Mesothelial cell of epicardium (in vitro differentiated cells): ENCODE data around the gene ARHGEF37. TPM values are rescaled to one million over a fixed set of nuclear protein-coding genes. Genes with fewer than 3 reads are reported as not detected.

Source experiments
- DNase-seq, 2 experiments: peaks; one replicate each; pipeline ENCODE4 v3.0.0; 2021; ENCODE audit warnings: low spot score in 2 of 2; ENCODE audit not compliant: unreplicated experiment in 2 of 2
- H3K27ac Mint-ChIP-seq: 2 replicates; pipeline ENCODE4 v1.8.0; 2021; ENCODE audit warnings: mixed read lengths
- H3K27me3 Mint-ChIP-seq: 2 replicates; pipeline ENCODE4 v1.8.0; 2021; ENCODE audit warnings: low read depth, mixed read lengths
- H3K36me3 Mint-ChIP-seq: 2 replicates; pipeline ENCODE4 v1.8.0; 2021; ENCODE audit warnings: mixed read lengths
- H3K4me1 Mint-ChIP-seq: 2 replicates; pipeline ENCODE4 v1.8.0; 2021; ENCODE audit warnings: mixed read lengths
- H3K4me3 Mint-ChIP-seq: 2 replicates; pipeline ENCODE4 v1.8.0; 2021; ENCODE audit warnings: mild to moderate bottlenecking, moderate library complexity, mixed read lengths
- H3K9me3 Mint-ChIP-seq: 2 replicates; pipeline ENCODE4 v1.8.0; 2021; ENCODE audit warnings: mixed read lengths
- CTCF ChIP-seq: fragments of 200-600 bp; sonication (generic); IDR thresholded peaks from one replicate; pipeline ENCODE4 v1.5.0; 2021; ENCODE audit warnings: antibody characterized with exemption; ENCODE audit not compliant: unreplicated experiment
- total RNA-seq: library from RNA; stranded (reverse); gene quantifications from 3 replicates; pipeline ENCODE4 v1.2.1, GENCODE V29; 2021

Gene ARHGEF37
- total RNA-seq, 1 donor from 2014 or later: 10.1 TPM

GRCh38 chr5:149654883-149655505, 73.7 kb downstream of the ARHGEF37 start:
- no peak for DNase-seq
- Mint-ChIP-seq H3K27ac (no peak overlapping the region), H3K9me3 (no peaks in the 10 kb centered on the region), H3K4me3 (no peak overlapping the region), H3K36me3 (no peaks in the 10 kb centered on the region), H3K4me1 (no peaks in the 10 kb centered on the region), H3K27me3 (peaks cover 4% of the 10 kb centered on the region)
- no peak for TF ChIP-seq CTCF

- no peak for DNase-seq
- Mint-ChIP-seq H3K4me1 (no peaks in the 10 kb centered on the region), H3K4me3 (no peak overlapping the region), H3K36me3 (no peaks in the 10 kb centered on the region), H3K27me3 (peaks cover 4% of the 10 kb centered on the region), H3K9me3 (no peaks in the 10 kb centered on the region), H3K27ac (no peak overlapping the region)
- TF ChIP-seq CTCF: no peak
These were observed 75.4 kb downstream of the ARHGEF37 start for GRCh38 chr5:149656576-149657182.

GRCh38 chr5:149657324-149657723, 76.0 kb downstream of the ARHGEF37 start:
- Mint-ChIP-seq H3K4me3 (no peak overlapping the region), H3K36me3 (no peaks in the 10 kb centered on the region)
- TF ChIP-seq CTCF: no peak

GRCh38 chr5:149658299-149658698, 77.0 kb downstream of the ARHGEF37 start:
- Mint-ChIP-seq H3K9me3 (no peaks in the 10 kb centered on the region), H3K27ac (no peak overlapping the region)
- TF ChIP-seq CTCF: no peak

More at GRCh38 chr5:149657324-149657723, 76.0 kb downstream of the ARHGEF37 start:
- Mint-ChIP-seq H3K27me3 (peaks cover 4% of the 10 kb centered on the region), H3K4me1 (no peaks in the 10 kb centered on the region), H3K9me3 (no peaks in the 10 kb centered on the region), H3K27ac (no peak overlapping the region)
- DNase-seq: no peak

GRCh38 chr5:149664083-149664482, 82.8 kb downstream of the ARHGEF37 start:
- H3K4me1 Mint-ChIP-seq: no peaks in the 10 kb centered on the region
- peaks cover 1% of the 10 kb centered on the region for H3K27me3 Mint-ChIP-seq
- H3K27ac Mint-ChIP-seq: no peak overlapping the region
- DNase-seq: no peak
- H3K9me3 Mint-ChIP-seq: peaks cover 15% of the 10 kb centered on the region
- no peak overlapping the region for H3K4me3 Mint-ChIP-seq
- no peak for TF ChIP-seq CTCF
- H3K36me3 Mint-ChIP-seq: no peaks in the 10 kb centered on the region

More at GRCh38 chr5:149658299-149658698, 77.0 kb downstream of the ARHGEF37 start:
- no peak for DNase-seq
- Mint-ChIP-seq H3K4me3 (no peak overlapping the region), H3K4me1 (no peaks in the 10 kb centered on the region), H3K27me3 (peaks cover 4% of the 10 kb centered on the region), H3K36me3 (no peaks in the 10 kb centered on the region)
